GM19351 (cell line): Measurements from ENCODE around the gene FAM90A1.
"Not testable (repeated sequence)": the region's sequence is repeated elsewhere in the genome, so short reads cannot be mapped to it uniquely, and the experiment has no call there.

Experiments
- ATAC-seq: cut with Tn5 transposase; IDR thresholded peaks from one replicate; pipeline ENCODE4 v1.9.1; 2021; ENCODE audit warnings: mild to moderate bottlenecking, moderate library complexity; ENCODE audit not compliant: unreplicated experiment

The FAM90A1 gene, protein sequence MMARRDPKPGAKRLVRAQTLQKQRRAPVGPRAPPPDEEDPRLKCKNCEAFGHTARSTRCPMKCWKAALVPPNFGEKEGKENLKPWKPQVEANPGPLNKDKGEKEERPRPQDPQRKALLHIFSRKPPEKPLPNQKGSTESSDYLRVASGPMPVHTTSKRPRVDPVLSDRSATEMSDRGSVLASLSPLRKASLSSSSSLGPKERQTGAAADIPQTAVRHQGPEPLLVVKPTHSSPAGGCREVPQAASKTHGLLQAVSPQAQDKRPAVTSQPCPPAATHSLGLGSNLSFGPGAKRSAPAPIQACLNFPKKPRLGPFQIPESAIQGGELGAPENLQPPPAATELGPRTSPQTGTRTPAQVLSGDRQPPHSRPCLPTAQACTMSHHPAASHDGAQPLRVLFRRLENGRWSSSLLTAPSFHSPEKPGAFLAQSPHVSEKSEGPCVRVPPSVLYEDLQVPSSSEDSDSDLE

GRCh38 chr12:8226992-8227731, at the start of gene FAM90A1:
FAM90A1 (minus strand) TSS chr12:8227618; CDS start chr12:8224832, 2,786 bp downstream.
- not testable (repeated sequence) for ATAC-seq

DNA sequence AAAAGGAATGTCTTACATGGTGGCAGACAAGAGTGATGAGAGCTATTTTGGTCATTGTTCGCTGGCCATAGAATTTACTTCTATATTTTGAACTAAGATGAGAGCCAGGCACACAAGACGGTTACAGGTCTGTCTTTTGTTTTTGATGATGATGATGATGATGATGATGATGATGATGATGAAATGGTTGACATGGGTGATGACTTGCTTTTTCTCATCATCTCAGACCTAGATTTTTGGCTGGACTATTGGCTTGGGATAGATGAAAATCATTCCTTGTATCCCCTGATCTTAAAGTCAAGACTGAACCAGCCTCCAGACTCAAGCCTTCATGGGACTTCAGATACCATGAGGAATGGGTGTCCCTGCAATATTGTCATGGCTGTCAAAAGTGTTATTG, 49.0 kb upstream of the FAM90A1 start:
- ATAC-seq: not testable (repeated sequence)

- ATAC-seq: not testable (repeated sequence)
Observed at GRCh38 chr12:8266706-8267105, 39.3 kb upstream of the FAM90A1 start.

GRCh38 chr12:8264236-8264635, 36.8 kb upstream of the FAM90A1 start:
- ATAC-seq: not testable (repeated sequence)

- not testable (repeated sequence) for ATAC-seq
Observed at GRCh38 chr12:8261111-8261554, 33.7 kb upstream of the FAM90A1 start.

GRCh38 chr12:8256356-8256755, 28.9 kb upstream of the FAM90A1 start:
- not testable (repeated sequence) for ATAC-seq

DNA sequence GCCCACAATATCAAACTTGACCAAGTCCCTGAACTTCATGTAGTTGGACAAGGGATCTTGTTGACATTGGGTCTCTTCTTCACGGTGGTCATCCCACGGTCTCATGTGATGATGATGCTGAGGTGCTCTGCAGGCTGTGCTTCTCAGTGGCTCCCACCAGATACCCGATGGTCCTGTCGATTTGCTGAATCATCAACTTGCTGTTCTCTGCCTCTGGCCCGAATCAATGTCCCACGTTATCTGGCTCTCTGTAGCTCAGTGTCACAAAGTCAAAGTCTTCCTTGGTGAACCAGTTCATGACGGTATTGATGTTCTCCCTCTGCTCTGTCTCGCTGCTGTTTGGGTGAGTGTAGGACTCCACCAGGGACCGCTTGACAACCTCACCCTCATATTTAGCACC, 27.3 kb upstream of the FAM90A1 start:
- ATAC-seq: not testable (repeated sequence)

DNA sequence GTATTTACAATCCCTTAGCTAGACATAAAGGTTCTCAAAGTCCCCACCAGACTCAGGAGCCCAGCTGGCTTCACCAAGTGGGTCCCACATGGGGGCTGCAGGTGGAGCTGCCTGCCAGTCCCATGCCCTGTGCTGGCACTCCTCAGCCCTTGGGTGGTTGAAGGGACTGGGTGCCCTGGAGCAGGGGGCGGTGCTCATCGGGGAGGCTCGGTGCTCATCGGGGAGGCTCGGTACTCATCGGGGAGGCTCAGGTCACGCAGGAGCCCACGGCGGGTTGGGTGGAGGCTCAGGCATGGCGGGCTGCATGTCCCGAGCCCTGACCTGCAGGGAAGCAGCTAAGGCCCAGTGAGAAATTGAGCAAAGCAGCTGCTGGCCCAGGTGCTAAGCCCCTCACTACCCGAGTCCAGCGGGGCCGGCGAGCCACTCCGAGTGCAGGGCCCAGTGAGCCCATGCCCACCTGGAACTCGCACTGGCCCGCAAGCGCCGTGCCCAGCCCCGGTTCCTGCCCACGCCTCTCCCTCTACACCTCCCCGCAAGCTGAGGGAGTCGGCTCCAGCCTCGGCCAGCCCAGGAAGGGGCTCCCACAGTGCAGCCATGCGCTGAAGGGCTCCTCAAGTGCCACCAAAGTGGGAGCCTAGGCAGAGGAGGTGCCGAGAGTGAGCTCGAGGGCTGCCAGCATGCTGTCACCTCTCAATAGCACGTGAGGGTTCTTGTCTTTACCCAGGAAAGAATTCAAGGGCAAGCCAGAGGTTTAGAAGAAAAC, 24.8 kb upstream of the FAM90A1 start:
- not testable (repeated sequence) for ATAC-seq

DNA sequence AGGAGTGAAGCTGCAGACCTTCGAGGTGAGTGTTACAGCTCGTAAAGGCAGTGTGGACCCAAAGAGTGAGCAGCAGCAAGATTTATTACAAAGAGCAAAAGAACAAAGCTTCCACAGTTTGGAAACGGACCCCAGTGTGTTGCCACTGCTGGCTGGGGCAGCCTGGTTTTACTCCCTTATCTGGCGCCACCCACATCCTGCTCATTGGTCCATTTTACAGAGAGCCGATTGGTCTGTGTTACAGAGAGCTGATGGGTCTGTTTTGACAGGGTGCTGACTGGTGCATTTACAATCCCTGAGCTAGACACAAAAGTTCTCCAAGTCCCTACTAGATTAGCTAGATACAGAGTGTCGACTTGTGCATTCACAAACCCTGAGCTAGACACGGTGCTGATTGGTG, 24.2 kb upstream of the FAM90A1 start:
- not testable (repeated sequence) for ATAC-seq

GRCh38 chr12:8246941-8247535, 19.6 kb upstream of the FAM90A1 start:
- not testable (repeated sequence) for ATAC-seq

DNA sequence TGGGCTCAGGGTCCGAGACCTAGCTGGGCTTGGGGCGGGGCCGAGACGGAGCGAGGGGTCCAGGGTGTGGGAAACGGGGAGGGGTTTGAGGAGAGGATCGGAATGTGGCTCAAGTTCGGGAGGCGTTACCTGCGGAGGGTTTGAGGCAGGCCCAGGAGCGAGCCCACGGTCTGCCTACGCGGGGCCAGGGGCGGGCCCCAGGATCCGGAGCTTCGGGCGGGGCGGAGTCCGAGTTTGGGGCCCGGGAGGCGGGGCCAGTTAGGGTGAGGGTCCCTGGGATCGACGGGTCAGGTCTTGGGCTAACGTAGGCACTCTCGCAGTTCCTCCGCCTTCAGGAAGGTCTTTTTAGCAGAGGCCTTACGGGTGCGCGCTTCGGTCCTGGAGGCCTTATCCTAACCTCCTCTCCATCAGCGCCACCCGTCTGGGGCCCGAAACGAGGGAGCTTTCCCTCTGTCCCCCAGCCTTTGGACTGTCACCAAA, 16.3 kb upstream of the FAM90A1 start:
- ATAC-seq: not testable (repeated sequence)

DNA sequence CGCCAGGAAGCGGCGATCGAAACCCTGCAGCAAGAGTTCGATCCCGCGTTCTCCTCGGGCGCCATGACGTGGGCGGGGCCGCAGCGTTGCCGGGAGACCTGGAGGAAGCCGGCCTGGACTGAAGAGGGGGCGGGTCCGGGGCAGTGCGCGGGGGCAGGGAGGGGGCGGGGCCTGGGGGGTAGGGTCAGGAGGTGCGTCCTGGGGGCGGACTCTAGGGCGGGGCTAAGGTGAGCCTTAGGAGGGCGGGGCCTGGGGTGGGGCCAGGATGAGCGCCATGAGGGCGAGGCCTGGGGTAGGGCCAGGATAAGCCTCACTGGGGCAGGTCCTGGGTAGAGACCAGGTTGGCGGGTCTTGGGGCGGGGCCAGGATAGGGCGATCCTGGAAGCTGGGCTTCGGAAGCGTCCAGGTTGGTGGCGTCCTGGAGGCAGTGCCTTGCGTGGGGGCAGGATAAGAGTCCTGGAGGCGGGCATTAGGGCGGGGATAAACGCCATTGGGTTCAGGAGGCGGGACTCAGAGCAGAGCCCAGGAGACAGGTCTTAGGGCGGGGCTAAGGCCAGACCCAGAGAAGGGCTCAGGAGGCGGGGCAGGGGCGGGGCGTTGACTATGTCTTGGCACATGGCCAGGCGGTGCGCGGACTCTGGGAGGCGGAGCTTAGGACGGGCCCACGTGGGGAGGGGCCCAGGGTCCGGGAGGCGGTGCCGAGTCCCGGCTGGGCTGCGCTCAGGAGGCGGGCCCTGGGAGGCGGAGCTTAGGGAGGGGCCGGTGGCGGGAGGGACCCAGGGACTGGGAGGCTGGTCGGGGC, 15.7 kb upstream of the FAM90A1 start:
- ATAC-seq: peak; percentile 54

- not testable (repeated sequence) for ATAC-seq
Observed at GRCh38 chr12:8242622-8242879, 15.1 kb upstream of the FAM90A1 start.

- ATAC-seq: not testable (repeated sequence)
Observed at GRCh38 chr12:8241917-8242621, 14.7 kb upstream of the FAM90A1 start.

GRCh38 chr12:8240340-8241114, 13.1 kb upstream of the FAM90A1 start:
- not testable (repeated sequence) for ATAC-seq

GRCh38 chr12:8237031-8237430, 9.6 kb upstream of the FAM90A1 start:
- ATAC-seq: not testable (repeated sequence)

DNA sequence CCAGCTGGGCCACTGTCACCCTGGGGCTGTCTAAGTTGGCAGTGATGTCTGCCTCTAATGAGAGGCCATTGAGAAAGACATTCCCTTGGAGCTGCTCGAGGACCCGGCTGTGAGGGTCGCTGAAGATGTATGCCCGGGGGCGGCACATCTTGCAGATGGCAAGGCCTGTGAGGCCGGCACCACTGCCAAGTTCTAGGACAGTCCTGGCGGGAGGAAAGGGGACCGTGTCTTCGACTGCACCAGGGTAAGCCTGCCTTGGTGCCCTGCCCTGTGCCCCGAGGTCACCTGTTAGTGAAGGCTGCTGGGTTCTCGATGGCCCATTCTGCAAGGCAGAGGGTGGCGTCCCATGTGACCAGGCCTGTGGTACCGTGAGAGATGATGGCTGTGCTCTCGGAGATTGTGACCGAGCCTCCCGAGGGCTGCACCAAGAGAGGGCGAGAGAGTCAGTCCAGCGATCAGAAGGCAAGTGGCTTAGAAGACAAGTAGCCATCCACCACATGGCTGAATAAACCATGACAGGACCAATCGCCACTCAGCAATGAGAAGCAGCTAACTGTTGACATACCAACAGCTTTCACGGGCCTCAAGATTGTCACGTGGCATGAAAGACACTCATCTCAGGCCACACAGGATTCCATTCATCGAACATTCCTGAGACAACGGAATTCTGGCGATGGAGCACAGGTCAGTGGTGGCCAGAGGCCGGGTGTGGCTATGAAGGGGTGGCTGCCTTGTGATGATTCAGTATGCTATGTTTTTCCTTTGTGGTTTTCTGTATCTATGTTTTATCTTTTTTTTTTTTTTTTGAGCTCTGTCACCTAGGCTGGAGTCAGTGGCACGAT, 8.1 kb upstream of the FAM90A1 start:
- not testable (repeated sequence) for ATAC-seq

GRCh38 chr12:8234746-8235145, 7.3 kb upstream of the FAM90A1 start:
- not testable (repeated sequence) for ATAC-seq
